ENCODE results near the gene LRP1. TPM values are rescaled to one million over a fixed set of nuclear protein-coding genes. Genes with fewer than 3 reads are reported as not detected.

Gene LRP1
- total and polyA plus RNA-seq, 2 of the 4 experiments (the other 2 are of a cell fraction) = 73.1 to 142 TPM

- Histone ChIP-seq H4K91ac (ENCODE audit: insufficient read depth, low read depth, low read length) (no peak overlapping the region), H2BK20ac (ENCODE audit: low read depth, low read length) (no peak overlapping the region), H2AFZ (replicated peaks; ENCODE audit: low read length, poor library complexity) (no peak overlapping the region), H4K5ac (ENCODE audit: low read depth, low read length) (no peak overlapping the region), H3K27ac (ENCODE audit: insufficient read depth, low read length) (no peak overlapping the region), H4K20me1 (ENCODE audit: insufficient read depth, low read length) (peaks cover 43% of the 10 kb centered on the region), H2AK9ac (replicated peaks; ENCODE audit: low read depth, low read length, poor library complexity) (no peak overlapping the region), H4K8ac (ENCODE audit: low read depth in 2 of 2, low read length in 2 of 2) (no peak overlapping the region), H3K9me1 (ENCODE audit: insufficient read depth, low read length) (peaks cover 6% of the 10 kb centered on the region; the same call in 1 of the 2 replicates), H3K36me3 (ENCODE audit: control insufficient read depth, insufficient read depth, low read length) (peaks cover 78% of the 10 kb centered on the region), H3K14ac (replicated peaks; ENCODE audit: low read depth, low read length) (no peak overlapping the region), H2BK120ac (ENCODE audit: low read depth, low read length) (no peak overlapping the region), H3K79me1 (ENCODE audit: low read depth in 1 of 2, low read length in 2 of 2) (peaks cover 10 to 51% of the 10 kb centered on the region in 2 experiments; a peak in 3 of 4 replicates), H3K56ac (ENCODE audit: extremely low read depth, insufficient read depth, low read length) (no peak overlapping the region), H3K4me1 (ENCODE audit: control insufficient read depth, insufficient read depth, low read length) (peaks cover 12% of the 10 kb centered on the region), H3K9me3 (ENCODE audit: control insufficient read depth, insufficient read depth, low read length) (no peaks in the 10 kb centered on the region), H3K4me3 (ENCODE audit: insufficient read depth, low read depth, low read length) (no peak overlapping the region), H2BK5ac (ENCODE audit: low read depth, low read length, poor library complexity, severe bottlenecking) (no peak overlapping the region), H2BK15ac (ENCODE audit: low read depth, low read length) (no peak overlapping the region), H2AK5ac (ENCODE audit: low read depth, low read length) (no peak overlapping the region), H3K4ac (ENCODE audit: low read depth, low read length) (no peak overlapping the region), H3K23ac (ENCODE audit: low read depth, low read length) (no peak overlapping the region), H3K18ac (ENCODE audit: low read depth, low read length) (no peak overlapping the region), H3K27me3 (ENCODE audit: control insufficient read depth, insufficient read depth, low read length) (no peaks in the 10 kb centered on the region), H3K9ac (ENCODE audit: low read depth, low read length) (no peak overlapping the region), H3K4me2 (ENCODE audit: low read depth, low read length) (no peak overlapping the region)
- dilution Hi-C loops (cut with HindIII; ENCODE audit: low sequenced_read_pairs, unreplicated experiment) (no loop called here), intact Hi-C loops (cut with micrococcal nuclease) (no loop called here), in situ Hi-C loops (cut with MboI; ENCODE audit: low sequenced_read_pairs) (no loop called here)
- ChIA-PET CTCF (no interaction called here), POLR2A (ENCODE audit: unreplicated experiment) (no interaction called here)
- ATAC-seq (ENCODE audit: low read depth) = no peak
- BruUV-seq (replicated peaks) = no TSS peak
- TF ChIP-seq MAFK (IDR thresholded peaks at IDR 0.05; ENCODE audit: low read depth, low read length) (no peak), SMC3 (IDR thresholded peaks at IDR 0.05; ENCODE audit: low read depth, low read length) (no peak), BHLHE40 (IDR thresholded peaks at IDR 0.05; ENCODE audit: low read depth, low read length) (no peak), RCOR1 (IDR thresholded peaks at IDR 0.05; ENCODE audit: insufficient replicate concordance, low read length) (no peak), RFX5 (IDR thresholded peaks at IDR 0.05; ENCODE audit: low read depth, low read length) (no peak), MXI1 (IDR thresholded peaks at IDR 0.05; ENCODE audit: borderline replicate concordance, low read depth, low read length) (no peak), NFE2L2 (IDR thresholded peaks at IDR 0.05; ENCODE audit: low read depth, low read length) (no peak), CHD1 (IDR thresholded peaks at IDR 0.05; ENCODE audit: low read depth, low read length) (no peak), RAD21 (IDR thresholded peaks at IDR 0.05; ENCODE audit: low read length) (no peak), FOS (IDR thresholded peaks at IDR 0.05; ENCODE audit: low read depth, low read length) (no peak), MAZ (IDR thresholded peaks at IDR 0.05; ENCODE audit: borderline replicate concordance, low read depth, low read length) (no peak), CEBPB (IDR thresholded peaks at IDR 0.05; ENCODE audit: low read depth, low read length) (no peak), POLR2A (IDR thresholded peaks at IDR 0.05; ENCODE audit: low read depth, low read length) (no peak)
- TF ChIP-seq, protein P1, sequence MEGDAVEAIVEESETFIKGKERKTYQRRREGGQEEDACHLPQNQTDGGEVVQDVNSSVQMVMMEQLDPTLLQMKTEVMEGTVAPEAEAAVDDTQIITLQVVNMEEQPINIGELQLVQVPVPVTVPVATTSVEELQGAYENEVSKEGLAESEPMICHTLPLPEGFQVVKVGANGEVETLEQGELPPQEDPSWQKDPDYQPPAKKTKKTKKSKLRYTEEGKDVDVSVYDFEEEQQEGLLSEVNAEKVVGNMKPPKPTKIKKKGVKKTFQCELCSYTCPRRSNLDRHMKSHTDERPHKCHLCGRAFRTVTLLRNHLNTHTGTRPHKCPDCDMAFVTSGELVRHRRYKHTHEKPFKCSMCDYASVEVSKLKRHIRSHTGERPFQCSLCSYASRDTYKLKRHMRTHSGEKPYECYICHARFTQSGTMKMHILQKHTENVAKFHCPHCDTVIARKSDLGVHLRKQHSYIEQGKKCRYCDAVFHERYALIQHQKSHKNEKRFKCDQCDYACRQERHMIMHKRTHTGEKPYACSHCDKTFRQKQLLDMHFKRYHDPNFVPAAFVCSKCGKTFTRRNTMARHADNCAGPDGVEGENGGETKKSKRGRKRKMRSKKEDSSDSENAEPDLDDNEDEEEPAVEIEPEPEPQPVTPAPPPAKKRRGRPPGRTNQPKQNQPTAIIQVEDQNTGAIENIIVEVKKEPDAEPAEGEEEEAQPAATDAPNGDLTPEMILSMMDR (conservative IDR thresholded peaks at IDR 0.05; ENCODE audit: low read depth, low read length) = no peak
- TF ChIP-seq, protein P2, sequence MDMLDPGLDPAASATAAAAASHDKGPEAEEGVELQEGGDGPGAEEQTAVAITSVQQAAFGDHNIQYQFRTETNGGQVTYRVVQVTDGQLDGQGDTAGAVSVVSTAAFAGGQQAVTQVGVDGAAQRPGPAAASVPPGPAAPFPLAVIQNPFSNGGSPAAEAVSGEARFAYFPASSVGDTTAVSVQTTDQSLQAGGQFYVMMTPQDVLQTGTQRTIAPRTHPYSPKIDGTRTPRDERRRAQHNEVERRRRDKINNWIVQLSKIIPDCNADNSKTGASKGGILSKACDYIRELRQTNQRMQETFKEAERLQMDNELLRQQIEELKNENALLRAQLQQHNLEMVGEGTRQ (IDR thresholded peaks at IDR 0.05; ENCODE audit: low read depth, low read length) = no peak
- TF ChIP-seq, protein P3, sequence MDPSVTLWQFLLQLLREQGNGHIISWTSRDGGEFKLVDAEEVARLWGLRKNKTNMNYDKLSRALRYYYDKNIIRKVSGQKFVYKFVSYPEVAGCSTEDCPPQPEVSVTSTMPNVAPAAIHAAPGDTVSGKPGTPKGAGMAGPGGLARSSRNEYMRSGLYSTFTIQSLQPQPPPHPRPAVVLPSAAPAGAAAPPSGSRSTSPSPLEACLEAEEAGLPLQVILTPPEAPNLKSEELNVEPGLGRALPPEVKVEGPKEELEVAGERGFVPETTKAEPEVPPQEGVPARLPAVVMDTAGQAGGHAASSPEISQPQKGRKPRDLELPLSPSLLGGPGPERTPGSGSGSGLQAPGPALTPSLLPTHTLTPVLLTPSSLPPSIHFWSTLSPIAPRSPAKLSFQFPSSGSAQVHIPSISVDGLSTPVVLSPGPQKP (IDR thresholded peaks at IDR 0.05; ENCODE audit: borderline replicate concordance, low read depth, low read length) = no peak
- DNase-seq = no peak
- 83% methylated on average over 7 of the region's 10 CpGs; no CpG with 5 or more reads in 1 of the 2 experiments for WGBS, 2 experiments (ENCODE audit: extremely low coverage in 2 of 2, insufficient read length in 1 of 2)
These were observed 39.8 kb downstream of the LRP1 start for GRCh38 chr12:57168058-57168457.

All from IMR-90 (cell line).